T-helper 2 cell treated with Interferon-gamma antibody and Interleukin-4, amounts not matched to agents 5 μg/mL and 100 μg/mL, for 36 hours (primary cell): ENCODE data around the gene STXBP5.
"Not testable (repeated sequence)": the region's sequence is repeated elsewhere in the genome, so short reads cannot be mapped to it uniquely, and the experiment has no call there.

Experiments used
- DNase-seq: peaks from one replicate; pipeline ENCODE4 v3.0.0; 2021; ENCODE audit warnings: low spot score
- H3K27ac Mint-ChIP-seq: one replicate; pipeline ENCODE4 v1.8.0; 2021; ENCODE audit warnings: mild to moderate bottlenecking, mixed read lengths
- H3K27me3 Mint-ChIP-seq: one replicate; pipeline ENCODE4 v1.8.0; 2021; ENCODE audit warnings: low read depth, mixed read lengths
- H3K36me3 Mint-ChIP-seq: one replicate; pipeline ENCODE4 v1.8.0; 2021; ENCODE audit warnings: low read depth, mixed read lengths
- H3K4me1 Mint-ChIP-seq: one replicate; pipeline ENCODE4 v1.8.0; 2021; ENCODE audit warnings: low read depth, mixed read lengths
- H3K4me3 Mint-ChIP-seq: one replicate; pipeline ENCODE4 v1.8.0; 2022; ENCODE audit warnings: mild to moderate bottlenecking, moderate library complexity, mixed read lengths
- H3K9me3 Mint-ChIP-seq: one replicate; pipeline ENCODE4 v1.8.0; 2021; ENCODE audit warnings: mixed read lengths

The STXBP5 gene

DNA sequence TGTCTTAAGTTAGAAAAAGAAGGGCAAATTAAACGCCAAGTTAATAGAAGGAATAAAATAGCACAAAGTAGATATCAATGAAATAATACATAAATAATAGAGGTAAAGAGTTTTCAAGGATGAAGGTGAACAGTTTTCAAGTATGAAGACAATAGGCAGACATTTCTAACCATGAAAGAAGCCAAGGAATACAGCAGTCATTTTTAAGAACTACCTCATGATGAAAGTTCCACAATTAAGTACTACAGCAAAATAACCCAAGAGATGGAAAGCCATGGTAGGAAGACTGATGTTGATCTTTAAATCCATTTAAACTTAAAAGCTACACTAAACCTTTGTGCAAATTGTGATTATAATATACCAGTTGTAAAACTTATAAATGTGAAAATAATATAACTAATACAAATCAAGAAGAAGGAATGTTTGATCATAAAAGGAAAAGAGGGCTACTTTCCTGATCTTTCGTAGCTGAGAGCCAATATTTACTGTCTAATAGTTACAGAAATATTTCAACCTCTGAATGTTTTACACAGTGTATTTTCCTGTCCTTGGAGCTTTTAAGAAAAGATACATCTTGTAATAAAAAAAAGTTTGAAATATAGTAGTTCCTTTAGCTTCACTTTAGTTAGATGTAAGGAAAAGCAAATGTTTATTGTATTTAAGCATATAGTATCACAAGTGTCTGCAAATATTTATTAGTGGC is 143.1 kb downstream of the STXBP5 start:
- Mint-ChIP-seq H3K27me3 (no peaks in the 10 kb centered on the region), H3K9me3 (no peaks in the 10 kb centered on the region), H3K4me1 (no peaks in the 10 kb centered on the region), H3K36me3 (peaks cover 6% of the 10 kb centered on the region), H3K4me3 (no peak overlapping the region), H3K27ac (no peak overlapping the region)
- no peak for DNase-seq

DNA sequence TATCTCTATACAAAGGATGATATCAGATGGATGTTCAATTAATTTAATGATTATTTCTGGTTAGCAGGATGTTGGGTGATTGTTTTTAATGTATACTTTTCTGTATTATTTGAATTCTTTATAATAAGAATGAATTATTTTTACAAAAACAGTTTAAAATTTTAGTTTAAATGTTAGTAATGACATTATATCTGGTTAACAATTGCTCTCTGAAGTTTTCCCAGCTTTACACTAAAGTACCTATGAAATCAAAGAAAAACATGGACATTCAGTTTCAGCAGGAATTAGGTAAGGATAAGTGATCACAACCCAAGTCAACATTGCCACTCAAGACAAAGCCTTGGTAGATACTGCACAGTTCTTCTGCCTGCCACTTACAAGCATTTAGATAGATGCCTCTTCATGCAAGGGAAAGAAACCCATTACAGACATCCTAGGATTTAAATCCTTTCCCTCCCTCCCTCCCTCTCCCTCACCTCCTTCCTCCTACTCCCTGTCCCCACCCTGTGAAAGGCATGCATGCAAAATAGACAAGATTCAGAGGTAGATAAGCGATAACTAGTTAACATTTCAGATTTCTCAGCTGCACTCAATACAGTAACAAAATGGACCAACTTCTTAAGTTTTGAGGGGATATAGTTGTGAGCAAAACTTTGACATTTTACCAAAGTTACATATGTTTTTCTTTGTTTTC is 143.8 kb downstream of the STXBP5 start:
- no peak overlapping the region for H3K27ac Mint-ChIP-seq
- H3K36me3 Mint-ChIP-seq, result peaks cover 6% of the 10 kb centered on the region
- no peaks in the 10 kb centered on the region for H3K9me3 Mint-ChIP-seq
- no peak overlapping the region for H3K4me3 Mint-ChIP-seq
- H3K4me1 Mint-ChIP-seq, result no peaks in the 10 kb centered on the region
- no peak for DNase-seq
- H3K27me3 Mint-ChIP-seq, result no peaks in the 10 kb centered on the region

DNA sequence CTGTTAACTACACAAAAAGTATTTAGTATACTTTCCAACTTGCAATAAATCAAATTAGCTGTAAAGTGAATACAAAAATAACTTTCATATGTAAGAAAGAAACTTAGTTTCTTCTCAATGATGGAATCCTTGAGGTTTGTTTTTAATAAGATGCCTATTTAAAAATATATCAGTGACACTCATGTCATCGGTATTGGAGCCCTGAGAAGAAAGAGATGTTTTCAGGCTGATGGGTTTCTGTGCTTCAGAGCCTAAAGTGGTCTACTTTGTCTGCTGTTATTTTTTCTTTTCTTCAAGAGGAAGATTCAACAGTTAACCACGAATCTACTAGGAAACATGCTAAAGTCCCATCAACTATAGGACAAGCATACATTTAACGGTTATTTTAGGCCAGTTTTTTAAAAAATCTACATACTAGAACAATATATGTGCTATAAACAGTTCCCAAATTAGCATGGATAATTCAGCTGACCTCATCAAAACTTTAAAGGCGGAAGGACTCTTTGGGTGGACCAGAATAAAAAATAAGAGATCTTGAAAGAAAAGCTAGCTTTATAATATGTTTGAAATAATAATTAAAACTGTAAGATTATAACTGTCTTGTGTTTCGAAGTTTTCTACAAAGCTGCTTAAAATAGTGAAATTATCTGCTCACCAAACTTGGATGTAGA is 157.2 kb downstream of the STXBP5 start:
- Mint-ChIP-seq H3K9me3 (no peaks in the 10 kb centered on the region), H3K27ac (no peak overlapping the region), H3K4me1 (no peaks in the 10 kb centered on the region), H3K36me3 (peaks cover 23% of the 10 kb centered on the region), H3K27me3 (no peaks in the 10 kb centered on the region), H3K4me3 (no peak overlapping the region)
- DNase-seq, result no peak

DNA sequence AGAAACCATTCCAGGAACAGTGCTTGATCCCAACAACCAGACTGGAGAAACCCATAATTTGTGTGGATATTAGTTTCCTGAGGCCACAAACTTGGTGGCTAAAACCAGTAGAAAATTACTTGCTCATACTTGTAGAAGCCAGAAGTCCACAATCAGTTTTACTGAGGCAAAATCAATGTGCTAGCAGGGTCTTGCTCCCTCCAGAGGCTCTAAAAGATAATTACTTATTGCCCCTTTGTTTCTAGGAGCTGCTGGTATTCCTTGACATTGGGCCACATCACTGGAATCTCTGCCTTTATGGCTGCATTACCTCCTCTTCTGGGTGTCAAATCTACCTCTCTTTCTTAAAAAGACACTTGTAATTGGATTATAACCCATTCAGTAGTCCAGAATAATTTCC is 162.1 kb downstream of the STXBP5 start:
- Mint-ChIP-seq H3K4me3 (no peak overlapping the region), H3K27ac (no peak overlapping the region), H3K27me3 (no peaks in the 10 kb centered on the region), H3K9me3 (no peaks in the 10 kb centered on the region), H3K36me3 (peaks cover 11% of the 10 kb centered on the region), H3K4me1 (no peaks in the 10 kb centered on the region)
- no peak for DNase-seq

DNA sequence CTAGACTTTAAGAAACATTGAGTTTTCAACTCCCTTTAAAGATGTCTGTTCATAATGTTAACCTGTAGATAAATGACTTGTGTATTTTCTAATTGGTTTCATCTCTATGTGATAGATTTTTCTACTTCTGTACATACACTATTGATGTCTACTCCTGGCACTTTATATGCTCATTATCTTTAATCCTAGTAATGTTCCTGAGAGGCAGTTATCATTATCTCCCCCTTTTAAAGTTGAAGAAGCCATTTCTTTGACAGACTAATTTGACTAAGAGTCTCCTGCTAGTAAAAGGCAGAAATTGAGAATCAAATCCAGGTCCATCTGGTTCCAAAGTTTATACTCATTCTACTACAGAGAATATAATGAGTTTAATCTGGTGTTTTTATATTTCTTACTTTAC is 167.1 kb downstream of the STXBP5 start:
- Mint-ChIP-seq H3K4me3 (no peak overlapping the region), H3K4me1 (no peaks in the 10 kb centered on the region), H3K9me3 (no peaks in the 10 kb centered on the region), H3K27me3 (no peaks in the 10 kb centered on the region), H3K36me3 (peaks cover 4% of the 10 kb centered on the region), H3K27ac (no peak overlapping the region)
- no peak for DNase-seq

DNA sequence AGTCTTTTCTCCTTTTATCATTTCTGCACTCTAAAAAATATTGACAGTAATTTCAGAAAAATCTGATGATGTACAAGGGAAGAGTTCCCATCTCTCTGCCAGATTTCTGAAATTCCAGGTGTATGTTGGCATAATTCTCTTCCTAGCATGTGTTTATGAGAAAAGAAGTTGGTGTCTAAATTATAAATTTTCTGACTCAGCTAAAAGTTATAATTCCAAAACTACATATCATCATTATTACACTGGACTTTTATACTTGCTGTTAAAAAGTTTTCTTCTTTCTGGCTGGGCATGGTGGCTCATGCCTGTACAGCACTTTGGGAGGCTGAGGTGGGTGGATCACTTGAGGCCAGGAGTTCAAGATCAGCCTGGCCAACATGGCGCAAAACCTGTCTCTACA is 168.6 kb downstream of the STXBP5 start:
- Mint-ChIP-seq H3K27me3 (no peaks in the 10 kb centered on the region), H3K4me3 (no peak overlapping the region), H3K36me3 (peaks cover 5% of the 10 kb centered on the region), H3K27ac (no peak overlapping the region), H3K9me3 (no peaks in the 10 kb centered on the region), H3K4me1 (no peaks in the 10 kb centered on the region)
- DNase-seq, result no peak

DNA sequence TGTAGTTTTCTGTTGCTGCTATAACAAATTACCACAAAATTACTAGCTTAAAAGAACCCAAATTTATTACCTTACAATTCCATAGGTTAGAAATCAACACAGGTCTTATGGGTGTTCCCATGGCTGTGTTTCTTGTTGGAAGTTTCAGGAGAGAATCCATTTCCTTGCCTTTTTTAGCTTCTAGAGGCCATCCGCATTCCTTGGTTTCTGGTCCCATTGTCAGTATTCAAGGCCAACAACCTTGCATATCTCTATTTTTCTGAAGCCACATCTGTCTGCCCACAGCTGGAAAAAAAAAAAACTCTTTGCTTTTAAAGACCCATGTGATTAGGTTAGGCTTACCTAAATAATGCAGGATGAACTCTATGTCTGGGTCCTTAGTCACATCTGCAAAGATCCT is 174.6 kb downstream of the STXBP5 start:
- no peak overlapping the region for H3K27ac Mint-ChIP-seq
- no peaks in the 10 kb centered on the region for H3K27me3 Mint-ChIP-seq
- H3K4me1 Mint-ChIP-seq, result no peaks in the 10 kb centered on the region
- no peak for DNase-seq
- H3K9me3 Mint-ChIP-seq, result peaks cover 13% of the 10 kb centered on the region
- no peak overlapping the region for H3K4me3 Mint-ChIP-seq
- peaks cover 35% of the 10 kb centered on the region for H3K36me3 Mint-ChIP-seq

DNA sequence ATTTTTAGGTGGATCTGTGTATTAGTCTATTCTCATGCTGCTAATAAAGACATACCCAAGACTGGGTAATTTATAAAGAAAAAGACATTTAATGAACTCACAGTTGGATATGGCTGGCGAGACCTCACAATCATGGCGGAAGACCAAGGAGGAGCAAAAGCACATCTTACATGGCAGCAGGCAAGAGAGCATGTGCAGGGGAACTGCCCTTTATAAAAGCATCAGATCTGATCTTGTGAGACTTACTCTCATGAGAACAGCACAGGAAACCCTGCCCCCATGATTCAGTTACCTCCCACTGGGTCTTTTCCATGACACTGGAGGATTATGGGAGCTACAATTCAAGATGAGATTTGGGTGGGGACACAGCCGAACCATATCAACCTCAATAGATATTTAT is 176.6 kb downstream of the STXBP5 start:
- not testable (repeated sequence) for DNase-seq, H3K4me1 Mint-ChIP-seq, H3K27ac Mint-ChIP-seq, H3K4me3 Mint-ChIP-seq, H3K27me3 Mint-ChIP-seq
- peaks cover 39% of the 10 kb centered on the region for H3K36me3 Mint-ChIP-seq
- peaks cover 13% of the 10 kb centered on the region for H3K9me3 Mint-ChIP-seq

DNA sequence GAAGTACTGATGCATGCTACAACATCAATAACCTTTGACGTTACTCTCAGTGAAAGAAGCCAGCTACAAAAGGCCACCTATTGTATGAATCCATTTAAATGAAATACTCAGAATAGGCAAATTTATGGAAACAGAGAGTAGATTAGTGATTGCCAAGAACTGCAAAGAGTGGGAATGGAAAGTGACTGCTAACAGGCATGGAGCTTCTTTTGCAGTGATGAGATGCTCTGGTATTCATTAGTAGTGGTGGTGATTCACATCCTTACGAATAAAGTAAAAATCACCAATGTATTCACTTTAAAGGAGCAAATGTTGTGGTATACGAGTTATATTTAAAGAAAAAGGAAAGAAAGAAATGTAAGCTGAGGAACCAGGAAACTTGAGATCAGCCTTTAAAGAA is 177.5 kb downstream of the STXBP5 start:
- no peak for DNase-seq
- Mint-ChIP-seq H3K36me3 (peaks cover 39% of the 10 kb centered on the region), H3K4me3 (no peak overlapping the region)

DNA sequence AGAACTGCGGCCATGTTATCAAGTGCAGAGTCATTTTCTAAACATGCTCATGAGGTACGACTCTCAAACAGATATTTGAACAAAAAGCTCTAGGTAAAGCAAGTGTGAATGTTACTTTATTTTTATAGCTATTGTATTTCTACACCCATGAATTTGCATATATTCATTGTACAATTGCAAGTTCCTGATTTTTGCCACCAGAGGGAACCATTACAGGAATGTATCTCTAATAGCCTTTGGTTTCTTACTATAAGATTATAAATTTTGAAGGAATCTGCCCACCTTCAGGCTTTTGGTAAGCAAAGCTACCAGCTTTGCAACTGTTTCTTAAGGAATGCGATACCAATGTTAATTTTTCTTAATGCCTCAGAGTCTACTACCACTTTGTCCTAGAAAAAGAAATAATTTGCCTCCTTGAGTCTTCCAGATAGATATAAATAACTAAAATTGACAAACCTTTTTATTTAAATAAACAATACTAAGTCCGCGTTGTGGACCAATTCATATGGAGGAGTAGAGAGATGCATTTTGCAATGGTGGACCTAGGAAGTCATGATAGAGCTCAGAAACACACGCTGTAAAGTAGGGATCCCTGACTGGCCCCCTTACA is 178.8 kb downstream of the STXBP5 start:
- Mint-ChIP-seq H3K27me3 (no peaks in the 10 kb centered on the region), H3K4me1 (peaks cover 7% of the 10 kb centered on the region), H3K9me3 (peaks cover 13% of the 10 kb centered on the region), H3K27ac (no peak overlapping the region), H3K4me3 (no peak overlapping the region), H3K36me3 (peaks cover 35% of the 10 kb centered on the region)
- no peak for DNase-seq

More for the DNA sequence above, 177.5 kb downstream of the STXBP5 start:
- Mint-ChIP-seq H3K27ac (no peak overlapping the region), H3K9me3 (peaks cover 13% of the 10 kb centered on the region), H3K4me1 (peaks cover 3% of the 10 kb centered on the region), H3K27me3 (no peaks in the 10 kb centered on the region)

DNA sequence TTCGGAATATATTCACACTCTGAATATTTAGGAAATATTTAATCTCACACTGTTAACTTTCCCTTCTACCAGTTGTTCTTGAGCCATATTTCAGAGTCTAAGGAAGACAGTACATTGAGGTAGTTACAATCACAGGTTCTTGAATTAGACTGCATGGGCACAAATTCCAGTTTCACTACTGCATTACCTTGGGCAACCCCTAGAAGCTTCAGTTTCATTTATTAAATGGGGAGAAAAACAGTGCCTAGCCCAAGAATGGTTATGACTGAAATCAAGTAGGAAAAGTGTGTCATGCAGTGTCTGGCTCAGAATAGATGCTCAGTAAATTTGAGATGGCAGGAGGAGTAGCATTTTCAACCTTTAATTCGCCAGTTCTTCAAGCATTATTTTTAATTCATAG is 179.8 kb downstream of the STXBP5 start:
- peaks cover 7% of the 10 kb centered on the region for H3K4me1 Mint-ChIP-seq
- H3K4me3 Mint-ChIP-seq, result no peak overlapping the region
- H3K9me3 Mint-ChIP-seq, result peaks cover 10% of the 10 kb centered on the region
- DNase-seq, result no peak
- H3K27me3 Mint-ChIP-seq, result no peaks in the 10 kb centered on the region
- no peak overlapping the region for H3K27ac Mint-ChIP-seq
- H3K36me3 Mint-ChIP-seq, result peaks cover 31% of the 10 kb centered on the region

DNA sequence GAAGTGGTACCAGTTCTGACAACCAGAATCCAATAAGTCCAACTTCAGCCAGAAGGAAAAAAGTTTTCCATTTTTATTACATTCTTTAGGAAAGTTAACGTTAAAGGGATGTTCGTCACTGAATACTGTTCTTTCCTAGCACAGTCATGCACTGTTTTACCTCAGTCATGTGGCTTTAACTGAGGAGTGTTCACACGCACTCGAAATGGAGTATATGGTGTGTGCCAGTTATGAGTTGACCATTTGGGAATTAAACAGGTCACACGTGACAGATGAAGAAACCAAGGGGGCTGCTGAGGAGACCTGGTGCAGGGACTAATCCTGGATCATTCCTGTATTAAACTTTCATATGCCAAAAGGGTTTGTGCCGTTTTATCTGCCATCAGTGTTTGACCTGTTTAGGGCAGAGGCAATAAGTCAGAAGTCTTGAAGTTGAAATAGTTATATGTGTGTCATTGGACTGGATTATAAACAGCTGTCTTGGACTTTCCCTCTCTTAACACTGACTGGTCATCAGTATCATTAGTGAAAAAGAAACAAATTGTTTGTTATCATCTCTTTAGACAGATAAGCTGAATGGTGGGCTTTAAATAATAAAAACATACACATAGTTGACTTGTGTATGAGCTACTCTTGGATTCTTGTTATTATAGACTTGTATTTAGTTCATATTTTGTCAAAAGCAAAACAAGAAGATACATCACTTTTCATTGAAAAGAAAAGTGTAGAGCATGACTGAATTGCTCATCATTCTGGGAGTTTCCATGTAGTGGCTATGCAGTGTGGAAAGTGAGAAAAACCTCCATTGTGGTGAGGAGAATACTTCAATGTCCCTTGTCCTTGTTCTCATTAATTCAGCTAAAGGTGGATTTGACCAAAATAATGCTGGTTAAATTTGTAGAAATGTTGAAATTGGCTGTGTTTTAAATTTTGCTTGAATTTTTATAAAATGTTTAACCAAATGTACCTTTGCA is 180.8 kb downstream of the STXBP5 start:
- H3K27me3 Mint-ChIP-seq, result no peaks in the 10 kb centered on the region
- no peak for DNase-seq
- peaks cover 24% of the 10 kb centered on the region for H3K36me3 Mint-ChIP-seq
- no peak overlapping the region for H3K27ac Mint-ChIP-seq
- no peak overlapping the region for H3K4me3 Mint-ChIP-seq
- peaks cover 7% of the 10 kb centered on the region for H3K4me1 Mint-ChIP-seq
- H3K9me3 Mint-ChIP-seq, result peaks cover 7% of the 10 kb centered on the region

DNA sequence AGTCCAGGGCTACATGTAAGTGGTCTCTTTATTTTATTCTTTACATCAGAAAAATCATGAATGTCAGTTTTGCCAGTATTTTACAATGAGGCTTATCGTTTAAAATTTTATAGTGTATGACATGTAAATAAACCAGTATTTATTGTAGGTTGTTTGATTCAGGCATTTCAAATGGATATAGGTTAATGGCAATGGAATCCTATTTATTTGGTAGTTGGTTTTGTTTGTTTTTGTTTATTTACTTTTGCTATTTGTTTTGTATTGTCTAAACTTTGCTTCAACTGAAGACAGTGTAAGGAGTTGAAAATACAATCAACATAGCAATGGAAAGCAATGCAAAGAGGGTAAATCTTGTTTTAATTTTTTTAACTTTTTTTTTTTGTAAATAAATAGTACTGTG is 185.2 kb downstream of the STXBP5 start:
- Mint-ChIP-seq H3K27me3 (no peaks in the 10 kb centered on the region), H3K36me3 (no peaks in the 10 kb centered on the region), H3K4me1 (peaks cover 4% of the 10 kb centered on the region), H3K27ac (no peak overlapping the region), H3K4me3 (no peak overlapping the region), H3K9me3 (no peaks in the 10 kb centered on the region)
- DNase-seq, result no peak
